Left lung (tissue), 10 donors: ENCODE results near the gene MMP3. TPM values are rescaled to one million over a fixed set of nuclear protein-coding genes. Genes with fewer than 3 reads are reported as not detected.

Experiments used
- ATAC-seq: fragments of 200-7000 bp; cut with Tn5 transposase; one replicate; pipeline ENCODE4 v1.9.1; 2020; ENCODE audit warnings: moderate library complexity
- DNase-seq, 4 donors: peaks; one replicate each; pipeline ENCODE4 v3.0.0-alpha.2; 2013 to 2020
- H3K27ac ChIP-seq, 2 donors: fragments of 200-600 bp; sonication (generic) in 1 of 2; one replicate each; pipeline versions ENCODE4 v1.5.0 to v1.8.0; 2020 to 2021
- H3K27me3 ChIP-seq, 2 donors: fragments of 200-600 bp; sonication (generic) in 1 of 2; one replicate each; pipeline versions ENCODE4 v1.5.0 to v1.8.0; 2020 to 2021
- H3K36me3 ChIP-seq, 2 donors: fragments of 200-600 bp; sonication (generic) in 1 of 2; one replicate each; pipeline versions ENCODE4 v1.5.0 to v1.8.0; 2020 to 2021
- H3K4me1 ChIP-seq, 2 donors: fragments of 200-600 bp; one replicate each; pipeline ENCODE4 v1.8.0; 2021
- H3K4me3 ChIP-seq, 2 donors: fragments of 200-600 bp; sonication (generic) in 1 of 2; one replicate each; pipeline versions ENCODE4 v1.5.0 to v1.8.0; 2020 to 2021; ENCODE audit warnings: mild to moderate bottlenecking in 1 of 2
- H3K9me3 ChIP-seq, 2 donors: fragments of 200-600 bp; sonication (generic) in 1 of 2; one replicate each; pipeline versions ENCODE4 v1.5.0 to v1.8.0; 2020 to 2021
- intact Hi-C, 2 donors: fragments of 100-400 bp; cut with DNase I; formaldehyde crosslinking; loops; one replicate each; pipeline versions ENCODE4 v1.11.2 to v1.14.2; 2022
- polyA plus RNA-seq, 6 donors: library from polyadenylated mRNA; unstranded; fragments of 120-200 nt; gene quantifications; one replicate each; pipeline ENCODE4 v1.2.1, GENCODE V29; 2013; ENCODE audit not compliant: insufficient read length in 6 of 6
- total RNA-seq, 2 donors: library from RNA; stranded (reverse); fragmentation: NEBNext Ultra II Directional; extraction: Animal tissue kit (Norgen Biotek cat#: 25700); gene quantifications; one replicate each; pipeline ENCODE4 v1.2.1, GENCODE V29; 2021
- TF ChIP-seq, protein P1 (sequence below), 2 donors: fragments of 200-600 bp; sonication (generic) in 1 of 2; IDR thresholded peaks; one replicate each; pipeline versions ENCODE4 v1.5.0 to v1.8.0; 2021; ENCODE audit warnings: antibody characterized with exemption in 2 of 2
- donor health status: DM: no; HTN: yes; CAD: no.
- donor health status: DM: no; HTN: no; CAD: no.

The MMP3 gene
- total and polyA plus RNA-seq, 8 donors: 1.5 TPM; not detected in 7

GRCh38 chr11:102842930-102843329 is 479 bp downstream of the MMP3 start:
- DNase-seq (no peak), ATAC-seq (no peak)
- Histone ChIP-seq H3K27me3 (no peaks in the 10 kb centered on the region), H3K4me1 (no peaks in the 10 kb centered on the region), H3K27ac (no peak overlapping the region), H3K9me3 (no peaks in the 10 kb centered on the region), H3K36me3 (no peaks in the 10 kb centered on the region), H3K4me3 (no peak overlapping the region)
- intact Hi-C loops: no loop called here
- TF ChIP-seq, protein P1, sequence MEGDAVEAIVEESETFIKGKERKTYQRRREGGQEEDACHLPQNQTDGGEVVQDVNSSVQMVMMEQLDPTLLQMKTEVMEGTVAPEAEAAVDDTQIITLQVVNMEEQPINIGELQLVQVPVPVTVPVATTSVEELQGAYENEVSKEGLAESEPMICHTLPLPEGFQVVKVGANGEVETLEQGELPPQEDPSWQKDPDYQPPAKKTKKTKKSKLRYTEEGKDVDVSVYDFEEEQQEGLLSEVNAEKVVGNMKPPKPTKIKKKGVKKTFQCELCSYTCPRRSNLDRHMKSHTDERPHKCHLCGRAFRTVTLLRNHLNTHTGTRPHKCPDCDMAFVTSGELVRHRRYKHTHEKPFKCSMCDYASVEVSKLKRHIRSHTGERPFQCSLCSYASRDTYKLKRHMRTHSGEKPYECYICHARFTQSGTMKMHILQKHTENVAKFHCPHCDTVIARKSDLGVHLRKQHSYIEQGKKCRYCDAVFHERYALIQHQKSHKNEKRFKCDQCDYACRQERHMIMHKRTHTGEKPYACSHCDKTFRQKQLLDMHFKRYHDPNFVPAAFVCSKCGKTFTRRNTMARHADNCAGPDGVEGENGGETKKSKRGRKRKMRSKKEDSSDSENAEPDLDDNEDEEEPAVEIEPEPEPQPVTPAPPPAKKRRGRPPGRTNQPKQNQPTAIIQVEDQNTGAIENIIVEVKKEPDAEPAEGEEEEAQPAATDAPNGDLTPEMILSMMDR (IDR thresholded peaks at IDR 0.05): no peak

GRCh38 chr11:102840018-102840417 is 3.4 kb downstream of the MMP3 start:
- Histone ChIP-seq H3K9me3 (no peaks in the 10 kb centered on the region), H3K27ac (no peak overlapping the region), H3K4me1 (no peaks in the 10 kb centered on the region), H3K4me3 (no peak overlapping the region), H3K36me3 (no peaks in the 10 kb centered on the region), H3K27me3 (no peaks in the 10 kb centered on the region)
- no peak for DNase-seq
- ATAC-seq: no peak
- TF ChIP-seq, protein P1 (IDR thresholded peaks at IDR 0.05): no peak
- intact Hi-C loops: no loop called here

GRCh38 chr11:102837646-102838045 is 5.8 kb downstream of the MMP3 start:
- Histone ChIP-seq H3K27ac (no peak overlapping the region), H3K27me3 (peaks cover 0 to under 1% of the 10 kb centered on the region in 2 donors), H3K36me3 (no peaks in the 10 kb centered on the region), H3K4me1 (no peaks in the 10 kb centered on the region), H3K9me3 (no peaks in the 10 kb centered on the region), H3K4me3 (no peak overlapping the region)
- DNase-seq (no peak), ATAC-seq (no peak)
- intact Hi-C loops: no loop called here
- TF ChIP-seq, protein P1 (IDR thresholded peaks at IDR 0.05): no peak

- Histone ChIP-seq H3K9me3 (no peaks in the 10 kb centered on the region), H3K4me3 (no peak overlapping the region), H3K27ac (no peak overlapping the region), H3K27me3 (peaks cover 0 to 6% of the 10 kb centered on the region in 2 donors), H3K4me1 (no peaks in the 10 kb centered on the region), H3K36me3 (no peaks in the 10 kb centered on the region)
- ATAC-seq (no peak), DNase-seq (no peak)
- TF ChIP-seq, protein P1 (IDR thresholded peaks at IDR 0.05): no peak
- intact Hi-C loops: no loop called here
These were observed 6.3 kb downstream of the MMP3 start for GRCh38 chr11:102837156-102837555.

DNA sequence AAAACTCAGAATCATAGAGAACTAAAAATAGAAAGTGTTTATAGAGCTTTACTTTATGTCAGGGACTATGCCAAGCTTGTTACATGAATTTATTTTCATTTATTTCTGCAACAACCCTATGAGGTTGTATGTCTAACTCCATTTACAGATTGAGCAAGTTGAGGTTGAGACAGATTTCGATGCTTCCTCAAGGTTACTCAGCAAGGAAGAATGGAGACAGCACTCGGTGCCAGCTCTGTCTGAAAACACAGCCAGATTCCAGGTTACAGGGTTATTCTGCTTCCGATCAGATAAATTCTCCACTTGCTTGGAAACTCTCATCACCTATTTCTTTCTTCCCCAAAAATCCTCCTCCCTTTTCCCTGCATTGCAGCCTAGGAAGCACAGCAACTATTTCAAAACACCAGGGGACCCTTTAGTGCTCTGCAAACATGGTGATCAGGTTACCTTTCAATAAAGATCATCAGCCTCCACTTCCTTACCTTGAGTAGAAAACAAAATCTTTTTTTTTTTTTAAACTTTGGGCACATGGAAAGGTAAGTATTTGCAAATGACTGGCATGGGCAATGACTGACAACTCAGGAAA is 7.0 kb downstream of the MMP3 start:
- peaks cover 0 to 13% of the 10 kb centered on the region in 2 donors for H3K27me3 ChIP-seq
- H3K27ac ChIP-seq: no peak overlapping the region
- H3K4me1 ChIP-seq: no peaks in the 10 kb centered on the region
- H3K4me3 ChIP-seq: no peak overlapping the region
- DNase-seq (no peak), ATAC-seq (no peak)
- TF ChIP-seq, protein P1 (IDR thresholded peaks at IDR 0.05): no peak
- H3K36me3 ChIP-seq: no peaks in the 10 kb centered on the region
- no peaks in the 10 kb centered on the region for H3K9me3 ChIP-seq
- intact Hi-C loops: no loop called here
